GM23248 (cell line): ENCODE measurements around the gene DYNC2LI1.

Source experiments
- EZH2 ChIP-seq: fragments of 200-600 bp; sonication (generic); IDR thresholded peaks from 2 replicates; pipeline ENCODE4 v1.6.1; 2018; ENCODE audit warnings: antibody characterized with exemption, mild to moderate bottlenecking; ENCODE audit not compliant: insufficient read depth, poor library complexity, severe bottlenecking
- EZH2phosphoT487 ChIP-seq: fragments of 200-600 bp; sonication (generic); IDR thresholded peaks from 2 replicates; pipeline ENCODE4 v1.6.1; 2018; ENCODE audit warnings: antibody characterized with exemption, moderate library complexity, mild to moderate bottlenecking, low read depth; ENCODE audit not compliant: insufficient read depth

- TF ChIP-seq EZH2 (no peak), EZH2phosphoT487 (no peak)
Observed at GRCh38 chr2:43831543-43832294, 57.9 kb downstream of the DYNC2LI1 start.
